Peyer's patch (tissue), 4 donors: ENCODE data around the gene TMCO4.

ENCODE experiments used
- POLR2A ChIP-seq, 2 donors: fragments of 450-650 bp; IDR thresholded peaks; one replicate each; pipeline ENCODE4 v1.5.1; 2017; ENCODE audit warnings: antibody characterized with exemption in 2 of 2, mild to moderate bottlenecking in 2 of 2, moderate library complexity in 2 of 2
- TF ChIP-seq, protein P1 (sequence below), 6 experiments: fragments of 450-650 bp in 4 of 6; fragments of 200-600 bp in 2 of 6; sonication (generic) in 1 of 6; IDR thresholded peaks; one replicate each; pipeline ENCODE4 v1.5.1; 2017 to 2019; ENCODE audit warnings: antibody characterized with exemption in 6 of 6, mild to moderate bottlenecking in 3 of 6, moderate library complexity in 1 of 6

DNA sequence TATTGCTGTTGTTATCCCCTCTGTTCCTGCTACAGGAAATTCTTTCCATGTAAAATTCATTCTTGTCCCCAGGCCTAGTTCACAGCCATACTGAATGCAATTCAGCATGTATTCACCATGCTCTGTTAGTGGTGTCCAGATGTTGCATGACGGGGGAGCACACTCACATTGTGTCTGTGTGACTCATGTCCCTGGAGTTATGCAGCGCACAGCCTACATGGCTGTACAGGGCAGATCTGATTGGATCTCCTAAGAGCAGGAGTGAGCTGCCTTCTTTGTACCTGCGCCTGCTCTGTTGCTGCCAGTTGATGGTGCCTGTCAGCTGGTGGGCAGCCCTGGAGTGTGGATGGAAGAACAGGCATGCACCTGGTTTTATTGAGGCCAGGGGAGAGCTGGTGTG lies 117.5 kb downstream of the TMCO4 start:
- TF ChIP-seq, protein P1, sequence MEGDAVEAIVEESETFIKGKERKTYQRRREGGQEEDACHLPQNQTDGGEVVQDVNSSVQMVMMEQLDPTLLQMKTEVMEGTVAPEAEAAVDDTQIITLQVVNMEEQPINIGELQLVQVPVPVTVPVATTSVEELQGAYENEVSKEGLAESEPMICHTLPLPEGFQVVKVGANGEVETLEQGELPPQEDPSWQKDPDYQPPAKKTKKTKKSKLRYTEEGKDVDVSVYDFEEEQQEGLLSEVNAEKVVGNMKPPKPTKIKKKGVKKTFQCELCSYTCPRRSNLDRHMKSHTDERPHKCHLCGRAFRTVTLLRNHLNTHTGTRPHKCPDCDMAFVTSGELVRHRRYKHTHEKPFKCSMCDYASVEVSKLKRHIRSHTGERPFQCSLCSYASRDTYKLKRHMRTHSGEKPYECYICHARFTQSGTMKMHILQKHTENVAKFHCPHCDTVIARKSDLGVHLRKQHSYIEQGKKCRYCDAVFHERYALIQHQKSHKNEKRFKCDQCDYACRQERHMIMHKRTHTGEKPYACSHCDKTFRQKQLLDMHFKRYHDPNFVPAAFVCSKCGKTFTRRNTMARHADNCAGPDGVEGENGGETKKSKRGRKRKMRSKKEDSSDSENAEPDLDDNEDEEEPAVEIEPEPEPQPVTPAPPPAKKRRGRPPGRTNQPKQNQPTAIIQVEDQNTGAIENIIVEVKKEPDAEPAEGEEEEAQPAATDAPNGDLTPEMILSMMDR (IDR thresholded peaks at IDR 0.05): no peak
- no peak for TF ChIP-seq POLR2A (IDR thresholded peaks at IDR 0.05)
